ENCODE results near the gene RALGAPB. TPM values are rescaled to one million over a fixed set of nuclear protein-coding genes. Genes with fewer than 3 reads are reported as not detected.
"Not testable (repeated sequence)": the region's sequence is repeated elsewhere in the genome, so short reads cannot be mapped to it uniquely, and the experiment has no call there.

Gene RALGAPB
- total RNA-seq, 6 experiments from 2014 or later = 23.4 to 29.5 (median 26.7) TPM

DNA sequence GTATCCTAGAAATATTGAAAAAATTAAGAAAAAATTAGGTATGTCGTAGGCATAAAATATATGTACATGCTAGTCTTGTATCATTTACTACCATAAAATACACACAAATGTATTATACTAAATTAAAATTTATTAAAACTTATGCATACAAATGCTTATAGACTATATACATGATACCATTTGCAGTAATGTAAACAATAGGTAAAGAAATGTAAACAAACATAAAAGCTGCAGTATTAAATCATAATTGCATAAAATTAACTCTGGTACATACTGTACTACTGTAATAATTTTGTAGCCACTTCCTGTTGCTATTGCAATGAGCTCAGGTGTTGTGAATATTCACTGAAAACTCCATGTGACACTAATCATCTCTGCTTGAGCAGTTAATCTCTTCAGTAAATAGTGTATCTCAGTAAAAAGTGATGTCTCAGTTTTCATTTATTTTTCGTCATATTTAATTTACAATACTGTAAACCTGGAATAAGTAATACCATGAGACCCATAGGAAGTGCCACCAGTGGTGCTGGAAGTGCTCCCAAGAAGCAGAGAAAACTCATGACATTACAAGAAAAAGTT is 29.3 kb downstream of the RALGAPB start:
- TF ChIP-seq, protein P1, sequence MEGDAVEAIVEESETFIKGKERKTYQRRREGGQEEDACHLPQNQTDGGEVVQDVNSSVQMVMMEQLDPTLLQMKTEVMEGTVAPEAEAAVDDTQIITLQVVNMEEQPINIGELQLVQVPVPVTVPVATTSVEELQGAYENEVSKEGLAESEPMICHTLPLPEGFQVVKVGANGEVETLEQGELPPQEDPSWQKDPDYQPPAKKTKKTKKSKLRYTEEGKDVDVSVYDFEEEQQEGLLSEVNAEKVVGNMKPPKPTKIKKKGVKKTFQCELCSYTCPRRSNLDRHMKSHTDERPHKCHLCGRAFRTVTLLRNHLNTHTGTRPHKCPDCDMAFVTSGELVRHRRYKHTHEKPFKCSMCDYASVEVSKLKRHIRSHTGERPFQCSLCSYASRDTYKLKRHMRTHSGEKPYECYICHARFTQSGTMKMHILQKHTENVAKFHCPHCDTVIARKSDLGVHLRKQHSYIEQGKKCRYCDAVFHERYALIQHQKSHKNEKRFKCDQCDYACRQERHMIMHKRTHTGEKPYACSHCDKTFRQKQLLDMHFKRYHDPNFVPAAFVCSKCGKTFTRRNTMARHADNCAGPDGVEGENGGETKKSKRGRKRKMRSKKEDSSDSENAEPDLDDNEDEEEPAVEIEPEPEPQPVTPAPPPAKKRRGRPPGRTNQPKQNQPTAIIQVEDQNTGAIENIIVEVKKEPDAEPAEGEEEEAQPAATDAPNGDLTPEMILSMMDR (IDR thresholded peaks at IDR 0.05) = no peak
- Mint-ChIP-seq H3K4me1 (ENCODE audit: low read depth) (peaks cover 19% of the 10 kb centered on the region), H3K27me3 (ENCODE audit: insufficient read depth) (no peaks in the 10 kb centered on the region; the same call in 1 of the 2 replicates), H3K36me3 (ENCODE audit: low read depth) (peaks cover 47% of the 10 kb centered on the region), H3K9me3 (no peaks in the 10 kb centered on the region), H3K27ac (no peak overlapping the region), H3K4me3 (no peak overlapping the region)
- DNase-seq = no peak

DNA sequence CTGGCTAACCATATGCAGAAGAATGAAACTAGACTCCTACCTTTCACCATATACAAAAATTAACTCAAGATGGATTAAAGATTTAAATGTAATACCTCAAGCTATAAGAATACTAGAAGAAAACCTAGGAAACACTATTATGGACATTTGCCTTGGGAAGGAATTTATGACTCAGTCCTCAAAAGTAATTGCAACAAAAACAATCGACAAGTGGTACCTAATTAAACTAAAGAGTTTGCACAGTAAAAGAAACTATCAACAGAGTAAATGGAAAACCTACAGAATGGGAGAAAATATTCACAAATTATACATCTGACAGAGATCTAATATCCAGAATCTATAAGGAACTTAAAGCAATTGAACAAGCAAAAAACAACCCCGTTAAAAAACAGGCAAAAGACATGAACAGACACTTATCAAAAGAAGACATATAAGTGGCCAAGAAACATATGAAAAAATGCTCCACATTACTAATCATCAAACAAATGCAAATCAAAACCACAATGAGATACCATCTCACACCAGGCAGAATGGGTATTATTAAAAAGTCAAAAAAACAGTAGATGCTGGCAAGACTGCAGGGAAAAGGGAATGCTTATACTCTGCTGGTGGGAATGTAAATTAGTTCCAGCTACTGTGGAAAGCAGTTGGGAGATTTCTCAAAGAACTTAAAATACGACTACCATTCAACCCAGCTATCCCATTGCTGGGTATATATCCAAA is 31.9 kb downstream of the RALGAPB start:
- peaks cover 10% of the 10 kb centered on the region for H3K4me1 Mint-ChIP-seq (ENCODE audit: low read depth)
- TF ChIP-seq, protein P1 (IDR thresholded peaks at IDR 0.05) = no peak
- no peaks in the 10 kb centered on the region for H3K9me3 Mint-ChIP-seq
- no peak overlapping the region for H3K4me3 Mint-ChIP-seq
- no peaks in the 10 kb centered on the region; the same call in 1 of the 2 replicates for H3K27me3 Mint-ChIP-seq (ENCODE audit: insufficient read depth)
- no peak for DNase-seq
- H3K27ac Mint-ChIP-seq = no peak overlapping the region
- peaks cover 34% of the 10 kb centered on the region for H3K36me3 Mint-ChIP-seq (ENCODE audit: low read depth)

DNA sequence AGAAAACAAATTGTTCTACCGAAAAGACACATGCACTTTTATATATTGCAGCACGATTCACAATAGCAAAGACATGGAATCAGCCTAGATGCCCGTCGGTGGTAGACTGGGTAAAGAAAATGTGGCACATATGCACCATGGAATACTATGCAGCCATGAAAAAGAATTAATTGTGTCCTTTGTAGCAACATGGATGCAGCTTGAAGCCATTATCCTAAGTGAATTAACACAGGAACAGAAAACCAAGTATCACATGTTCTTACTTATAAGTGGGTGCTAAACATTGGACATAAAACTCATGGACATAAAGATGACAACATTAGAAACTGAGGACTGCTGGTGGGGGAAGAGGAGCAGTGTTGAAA is 32.4 kb downstream of the RALGAPB start:
- TF ChIP-seq, protein P1 (IDR thresholded peaks at IDR 0.05) = no peak
- H3K27me3 Mint-ChIP-seq (ENCODE audit: insufficient read depth) = no peaks in the 10 kb centered on the region; the same call in 1 of the 2 replicates
- no peak overlapping the region for H3K4me3 Mint-ChIP-seq
- no peaks in the 10 kb centered on the region for H3K9me3 Mint-ChIP-seq
- no peak for DNase-seq
- H3K4me1 Mint-ChIP-seq (ENCODE audit: low read depth) = peaks cover 10% of the 10 kb centered on the region
- H3K27ac Mint-ChIP-seq = no peak overlapping the region
- H3K36me3 Mint-ChIP-seq (ENCODE audit: low read depth) = peaks cover 34% of the 10 kb centered on the region

DNA sequence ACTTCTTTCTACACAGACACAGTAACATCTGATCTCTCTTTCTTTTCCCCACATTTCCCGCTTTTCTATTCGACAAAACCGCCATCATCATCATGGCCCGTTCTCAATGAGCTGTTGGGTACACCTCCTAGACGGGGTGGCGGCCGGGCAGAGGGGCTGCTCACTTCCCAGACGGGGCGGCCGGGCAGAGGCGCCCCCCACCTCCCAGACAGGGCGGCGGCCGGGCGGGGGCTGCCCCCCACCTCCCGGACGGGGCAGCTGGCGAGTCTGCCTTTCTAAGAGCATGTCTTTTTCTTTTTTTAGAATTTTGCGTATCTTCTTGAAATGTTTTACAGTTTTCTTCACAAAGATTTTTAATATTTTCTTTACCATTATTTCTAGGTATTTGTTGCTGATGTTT is 39.1 kb downstream of the RALGAPB start:
- not testable (repeated sequence) for H3K9me3 Mint-ChIP-seq; H3K27me3 Mint-ChIP-seq (ENCODE audit: insufficient read depth); DNase-seq; H3K27ac Mint-ChIP-seq; H3K4me1 Mint-ChIP-seq (ENCODE audit: low read depth); H3K4me3 Mint-ChIP-seq; H3K36me3 Mint-ChIP-seq (ENCODE audit: low read depth)

DNA sequence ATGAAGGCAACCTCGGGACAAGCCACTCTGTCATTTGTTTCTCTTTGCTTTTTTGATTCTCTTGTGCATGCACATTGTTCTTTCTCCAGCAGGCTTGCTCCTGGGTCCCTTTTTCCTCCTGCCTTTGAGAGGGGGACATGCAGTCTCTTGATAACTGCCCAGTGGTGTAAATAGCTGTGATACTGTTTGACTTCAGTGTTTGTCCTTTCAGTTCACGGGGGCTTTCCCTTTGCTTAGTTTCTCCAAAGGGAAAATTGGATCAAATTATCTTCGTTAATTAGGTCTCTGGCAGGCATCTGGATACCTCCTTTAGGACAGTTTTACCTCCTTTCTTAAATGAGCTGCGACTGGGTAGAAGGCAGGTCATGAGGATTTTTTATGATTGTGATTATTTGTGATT is 41.5 kb downstream of the RALGAPB start:
- DNase-seq = no peak
- peaks cover 4% of the 10 kb centered on the region; the same call in 1 of the 2 replicates for H3K4me1 Mint-ChIP-seq (ENCODE audit: low read depth)
- no peak overlapping the region for H3K27ac Mint-ChIP-seq
- H3K4me3 Mint-ChIP-seq = no peak overlapping the region
- no peaks in the 10 kb centered on the region for H3K9me3 Mint-ChIP-seq
- TF ChIP-seq, protein P1 (IDR thresholded peaks at IDR 0.05) = no peak
- peaks cover 16% of the 10 kb centered on the region for H3K36me3 Mint-ChIP-seq (ENCODE audit: low read depth)
- H3K27me3 Mint-ChIP-seq (ENCODE audit: insufficient read depth) = no peaks in the 10 kb centered on the region

DNA sequence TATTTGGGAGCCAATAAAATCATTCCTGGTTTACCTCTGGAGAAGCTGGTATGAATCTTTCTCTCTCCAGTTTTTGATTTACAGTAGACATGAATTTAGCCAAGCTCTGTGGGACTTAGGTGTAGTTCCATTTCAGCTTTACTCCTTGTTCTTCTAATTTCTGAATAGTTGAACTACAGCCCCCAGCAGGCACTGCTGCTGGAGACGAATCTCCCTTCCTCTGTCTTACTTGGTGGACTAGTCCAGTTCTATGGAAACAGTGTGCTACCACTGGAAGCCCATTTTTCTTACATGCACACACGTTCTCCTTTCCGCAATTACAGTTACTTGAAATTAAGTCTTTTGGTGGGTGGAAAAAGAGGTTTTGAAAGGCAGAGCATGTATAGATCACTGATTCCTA is 42.3 kb downstream of the RALGAPB start:
- no peak overlapping the region for H3K27ac Mint-ChIP-seq
- TF ChIP-seq, protein P1 (IDR thresholded peaks at IDR 0.05) = no peak
- peaks cover 16% of the 10 kb centered on the region for H3K36me3 Mint-ChIP-seq (ENCODE audit: low read depth)
- no peak for DNase-seq
- no peak overlapping the region for H3K4me3 Mint-ChIP-seq
- H3K27me3 Mint-ChIP-seq (ENCODE audit: insufficient read depth) = no peaks in the 10 kb centered on the region
- peaks cover 4% of the 10 kb centered on the region; the same call in 1 of the 2 replicates for H3K4me1 Mint-ChIP-seq (ENCODE audit: low read depth)
- no peaks in the 10 kb centered on the region for H3K9me3 Mint-ChIP-seq

Data from HFFc6 (cell line).